GM20431 (cell line): ENCODE measurements around the gene CCT3.

ENCODE experiments used
- in situ Hi-C: fragments of 300-500 bp; cut with MseI, MboI; formaldehyde crosslinking; loops from one replicate; pipeline ENCODE4 v1.15.0; 2020; ENCODE audit warnings: low sequenced_read_pairs; ENCODE audit not compliant: unreplicated experiment

CCT3 gene

DNA sequence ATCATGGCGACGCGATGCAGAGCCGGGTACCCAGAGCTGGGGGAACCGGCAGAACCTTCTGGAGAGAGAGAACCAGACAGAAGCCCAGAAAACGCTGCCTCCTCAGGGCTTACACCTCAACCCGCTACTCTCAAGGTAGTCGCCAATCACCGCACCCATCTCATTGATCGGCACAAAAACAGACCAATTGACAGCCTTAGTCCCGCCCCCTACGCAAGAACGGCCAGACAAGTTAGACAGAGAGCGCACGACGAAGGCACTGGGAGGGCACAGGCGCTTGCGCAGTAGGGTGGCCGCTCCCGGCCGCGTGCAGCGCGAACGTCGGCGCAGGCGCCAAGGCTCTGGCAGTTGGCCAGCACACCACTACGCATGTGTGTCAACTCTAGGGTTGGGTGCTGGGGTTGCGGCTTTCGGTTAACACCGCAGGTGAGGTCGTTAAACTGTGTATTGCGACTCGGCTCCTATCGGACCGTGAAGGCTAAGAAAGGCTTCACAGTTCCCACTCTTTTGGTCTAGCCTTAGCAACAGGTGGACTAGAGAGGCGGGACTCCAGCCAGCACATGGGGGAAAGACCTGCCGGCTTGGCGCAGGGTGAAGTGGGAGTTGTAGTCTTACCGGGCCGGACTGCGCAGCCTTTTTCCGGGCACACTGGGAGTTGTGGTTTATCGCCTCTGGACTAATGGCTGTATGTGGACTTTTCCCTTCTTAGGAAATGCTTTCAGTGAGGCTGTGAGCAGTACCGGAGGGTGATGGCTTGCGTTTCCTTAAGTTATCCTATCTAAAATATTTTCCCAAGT is at the start of gene CCT3, which contains the start of gene TSACC:
Gene CCT3, minus strand, starts transcription at position 113 of the 797 bp plus-strand sequence. Its CDS starts 108 bp downstream, at position 5.
Gene TSACC, plus strand, starts transcription at position 347 of the 797 bp plus-strand sequence. CDS start 1,232 bp downstream, outside the sequence.
- in situ Hi-C loops = no loop called here

DNA sequence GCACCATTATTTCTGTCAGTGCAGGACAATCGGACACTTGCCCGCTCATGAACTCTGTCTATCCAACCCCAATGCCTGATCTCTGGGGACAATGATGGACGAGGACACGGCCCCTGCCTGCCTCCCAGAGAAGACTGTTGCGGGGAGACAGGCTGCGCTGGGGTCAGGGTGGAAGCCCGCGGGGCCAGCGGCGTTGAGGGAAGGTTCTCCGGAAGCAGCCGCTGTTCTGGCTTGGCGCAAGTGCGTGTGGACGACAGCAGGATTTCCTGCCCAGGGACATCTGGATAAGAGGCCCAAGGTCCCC is 49.7 kb upstream of the CCT3 start:
- in situ Hi-C loops = loop anchor here (5.0 kb wide), 1 partner anchor 54 kb away; no protein-coding TSS in a partner anchor

DNA sequence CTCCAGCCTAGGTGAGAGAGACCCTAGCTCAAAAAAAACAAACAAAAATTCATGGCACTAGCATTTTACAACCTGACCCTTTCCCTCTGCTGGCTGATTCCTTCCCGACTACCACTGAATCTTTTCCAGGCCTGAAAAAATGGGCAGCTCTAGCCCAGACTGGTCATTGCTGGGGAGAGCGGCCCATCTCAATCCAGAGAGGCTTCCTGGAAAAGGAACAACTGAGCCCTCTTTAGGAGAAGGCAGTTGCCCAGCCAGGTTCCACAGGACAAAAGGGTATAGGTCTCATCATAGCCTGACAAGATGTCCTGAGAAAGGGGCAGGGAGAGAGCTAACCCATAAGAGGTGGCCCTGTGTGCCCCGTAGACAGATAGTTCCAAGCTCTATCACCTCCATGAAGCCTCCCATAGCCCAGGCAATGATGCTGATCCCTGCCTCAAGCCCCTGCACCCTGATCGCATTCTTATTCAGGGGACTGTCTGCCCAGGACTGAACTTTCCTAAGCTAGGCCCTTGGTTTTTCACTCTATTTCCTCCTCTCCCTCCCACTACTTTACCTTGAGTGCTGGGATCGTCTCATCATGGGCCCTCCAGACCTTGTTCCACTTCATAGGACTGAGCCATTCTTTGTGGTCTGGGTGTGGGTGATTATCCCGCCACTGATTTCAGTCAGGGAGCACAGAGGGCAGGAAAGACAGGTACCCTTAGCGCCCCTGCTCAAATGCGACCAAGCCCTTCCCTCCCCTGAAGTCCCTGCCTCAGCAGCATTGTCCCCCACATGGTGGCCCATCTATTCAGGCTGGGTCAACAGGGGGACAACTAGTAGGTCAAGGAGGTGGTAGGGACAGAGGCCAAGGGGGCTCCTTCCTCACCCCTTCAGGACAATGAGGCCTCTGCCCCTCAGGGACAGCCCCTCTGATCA is 49.1 kb upstream of the CCT3 start:
- in situ Hi-C loops = loop anchor here (5.0 kb wide), 1 partner anchor 55 kb away; no protein-coding TSS in a partner anchor

DNA sequence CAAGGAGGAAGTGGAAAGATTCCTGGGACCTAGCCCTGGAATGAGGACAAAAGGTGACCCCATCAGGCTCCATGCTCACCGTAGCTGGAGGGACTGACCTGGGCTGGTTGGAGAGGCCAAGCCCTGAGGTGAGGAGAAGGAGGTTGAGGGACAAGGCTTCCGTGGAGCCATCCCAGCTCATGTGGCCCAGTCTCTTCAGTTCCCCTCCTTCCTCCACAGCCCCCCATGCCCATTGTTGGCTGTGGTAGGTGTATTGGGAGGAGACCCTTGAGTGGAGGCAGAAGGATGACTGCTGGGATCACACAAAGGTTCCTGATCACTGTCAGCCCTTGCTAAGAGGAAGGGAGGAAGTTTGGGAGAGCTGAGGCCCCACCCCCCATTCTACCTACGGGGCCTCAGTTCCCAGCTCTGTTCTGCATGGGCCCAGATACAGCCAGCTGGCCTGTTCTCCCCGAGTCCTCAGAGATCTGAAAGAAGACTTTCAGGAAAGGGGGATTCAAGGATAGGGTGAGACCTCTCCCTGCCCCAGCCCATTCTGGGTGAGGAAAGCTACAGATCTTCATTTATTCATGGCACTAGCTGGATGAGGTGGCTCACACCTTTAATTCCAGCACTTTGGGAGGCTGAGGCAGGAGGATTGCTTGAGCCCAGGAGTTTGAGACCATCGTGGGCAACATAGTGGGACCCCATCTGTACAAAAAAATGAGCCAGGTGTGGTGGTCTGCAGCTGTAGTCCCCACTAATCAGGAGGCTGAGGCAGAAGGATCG is 48.2 kb upstream of the CCT3 start:
- in situ Hi-C loops = loop anchor here (5.0 kb wide), 1 partner anchor 56 kb away; no protein-coding TSS in a partner anchor

DNA sequence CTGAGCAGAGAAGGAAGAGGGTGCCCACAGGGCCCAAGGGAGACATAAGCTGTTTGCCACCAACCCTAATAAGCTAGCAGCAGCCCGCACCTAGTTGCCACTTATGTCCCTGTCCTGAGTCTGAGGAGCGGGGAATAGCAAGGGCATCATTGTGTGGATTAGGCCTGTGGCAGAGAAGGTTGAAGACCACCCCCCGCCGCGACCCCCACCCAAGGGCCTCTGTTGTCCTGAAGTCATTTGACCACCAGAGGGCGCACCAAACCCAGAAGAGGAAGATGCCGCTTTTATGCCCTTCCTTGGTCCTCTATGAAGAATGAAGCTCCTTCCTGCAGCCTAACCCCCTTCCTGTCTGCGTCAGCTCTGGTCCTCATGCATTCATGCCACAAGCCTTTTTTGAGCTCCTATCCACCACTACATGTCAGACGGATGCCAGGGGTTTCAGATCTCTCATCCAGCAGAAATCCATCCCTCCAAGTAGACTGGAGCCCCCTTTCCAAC is 47.5 kb upstream of the CCT3 start:
- in situ Hi-C loops = loop anchor here (5.0 kb wide), 1 partner anchor 57 kb away; no protein-coding TSS in a partner anchor

DNA sequence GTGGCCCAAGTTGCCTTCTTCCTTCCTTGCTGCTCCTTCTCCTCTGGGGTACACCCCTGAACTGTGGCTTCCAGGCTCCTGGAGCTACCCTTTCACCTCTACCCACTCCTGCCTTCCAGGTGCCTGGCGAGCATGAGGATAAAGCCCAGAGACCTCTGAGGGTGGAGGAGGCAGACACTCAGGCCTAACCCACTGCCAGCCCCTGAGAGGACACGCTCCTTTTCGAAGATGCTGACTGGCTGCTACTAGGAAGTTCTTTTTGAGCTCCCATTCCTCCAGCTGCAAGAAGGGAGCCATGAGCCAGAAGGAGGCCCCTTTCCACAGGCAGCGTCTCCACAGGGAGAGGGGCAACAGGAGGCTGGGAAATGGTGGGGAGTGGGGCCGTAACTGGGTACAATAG is 46.6 kb upstream of the CCT3 start:
- in situ Hi-C loops = loop anchor here (5.0 kb wide), 1 partner anchor 58 kb away; no protein-coding TSS in a partner anchor

DNA sequence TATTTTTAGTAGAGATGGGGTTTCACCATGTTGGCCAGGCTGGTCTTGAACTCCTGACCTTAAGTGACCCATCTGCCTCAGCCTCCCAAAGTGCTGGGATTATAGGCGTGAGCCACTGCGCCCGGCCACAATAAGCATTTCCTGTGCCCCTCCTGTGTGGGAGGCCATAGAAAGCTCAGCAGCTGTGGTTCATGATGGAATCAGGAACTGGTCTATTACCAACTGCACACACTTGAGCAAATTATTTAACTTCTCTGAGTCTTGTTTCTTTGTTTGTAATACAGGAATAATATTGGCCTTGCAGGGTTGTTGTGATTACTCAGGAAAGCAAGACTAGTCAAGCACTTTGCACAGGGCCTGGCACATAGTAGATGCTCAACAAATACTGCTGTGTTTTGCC is 45.9 kb upstream of the CCT3 start:
- in situ Hi-C loops = no loop called here

DNA sequence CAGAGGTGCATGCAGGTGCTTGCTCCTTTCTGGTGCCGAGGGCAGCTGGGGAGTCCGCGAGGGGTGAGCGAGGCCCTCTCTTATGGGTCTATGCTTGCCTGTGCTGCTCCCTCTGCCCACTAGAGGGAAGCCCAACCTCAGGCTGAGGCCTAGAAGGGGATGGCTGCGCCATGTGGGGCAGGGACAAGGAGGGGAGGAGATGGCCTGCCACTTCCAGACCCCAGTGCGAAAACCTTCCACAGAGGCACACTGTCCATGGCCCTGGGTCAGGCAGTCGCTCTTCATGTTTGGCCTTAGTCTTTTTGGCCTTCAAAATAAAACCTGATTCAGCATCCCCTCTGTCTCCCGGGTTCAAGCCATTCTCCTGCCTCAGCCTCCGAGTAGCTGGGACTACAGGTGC is 44.9 kb upstream of the CCT3 start:
- in situ Hi-C loops = no loop called here

DNA sequence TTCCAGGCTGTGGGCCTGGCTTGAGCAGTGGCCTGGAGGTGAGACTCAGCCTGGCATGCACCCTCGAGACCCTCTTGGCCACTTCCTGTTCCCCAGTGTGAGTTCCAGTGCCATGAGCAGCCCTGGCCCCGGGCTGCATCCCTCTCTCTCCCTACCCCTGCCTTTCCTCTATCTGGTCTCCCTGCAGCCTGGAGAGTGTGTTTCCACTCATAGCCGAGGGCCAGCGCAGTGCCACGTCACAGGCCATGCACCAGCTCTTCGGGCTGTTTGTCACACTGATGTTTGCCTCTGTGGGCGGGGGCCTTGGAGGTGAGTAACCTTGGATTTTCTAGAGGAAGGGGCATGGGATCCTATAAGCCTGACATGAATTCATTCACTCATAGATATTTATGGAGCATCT is 44.5 kb upstream of the CCT3 start:
- in situ Hi-C loops = no loop called here

DNA sequence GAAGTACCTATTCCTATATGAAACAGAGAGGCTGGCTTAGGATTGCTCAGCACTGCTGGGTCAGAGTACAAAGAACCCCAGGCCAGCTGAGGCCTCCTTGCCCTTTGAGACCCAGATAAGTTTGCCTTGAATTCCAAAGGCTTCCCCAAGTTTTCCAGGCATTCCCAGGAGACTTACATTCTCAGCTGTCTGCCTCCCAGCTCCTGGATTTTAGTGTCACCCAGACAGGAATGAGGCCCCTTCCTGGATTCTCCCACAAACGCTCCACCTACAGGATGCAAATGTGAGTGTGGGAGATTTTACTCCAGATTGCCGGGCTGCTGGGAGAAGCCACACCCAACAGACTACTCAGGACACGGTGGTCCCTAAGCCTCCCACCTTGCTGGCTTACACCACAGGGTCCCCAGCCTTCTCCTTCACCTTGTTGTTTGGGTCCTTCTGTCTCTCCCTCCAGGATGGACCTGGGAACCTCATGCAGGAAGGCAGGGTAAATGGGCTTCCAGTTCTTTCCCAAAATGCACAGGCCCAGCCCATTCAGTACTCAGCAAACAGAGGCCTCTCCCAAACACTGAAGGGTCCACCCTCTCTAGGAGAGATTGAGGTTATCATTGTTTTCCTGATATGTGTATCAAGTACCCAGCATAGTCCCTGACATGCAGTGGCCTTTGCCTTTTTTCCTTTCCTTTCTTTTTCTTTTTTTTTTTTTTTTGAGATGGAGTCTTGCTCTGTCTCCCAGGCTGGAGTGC is 41.5 kb upstream of the CCT3 start:
- in situ Hi-C loops = no loop called here

DNA sequence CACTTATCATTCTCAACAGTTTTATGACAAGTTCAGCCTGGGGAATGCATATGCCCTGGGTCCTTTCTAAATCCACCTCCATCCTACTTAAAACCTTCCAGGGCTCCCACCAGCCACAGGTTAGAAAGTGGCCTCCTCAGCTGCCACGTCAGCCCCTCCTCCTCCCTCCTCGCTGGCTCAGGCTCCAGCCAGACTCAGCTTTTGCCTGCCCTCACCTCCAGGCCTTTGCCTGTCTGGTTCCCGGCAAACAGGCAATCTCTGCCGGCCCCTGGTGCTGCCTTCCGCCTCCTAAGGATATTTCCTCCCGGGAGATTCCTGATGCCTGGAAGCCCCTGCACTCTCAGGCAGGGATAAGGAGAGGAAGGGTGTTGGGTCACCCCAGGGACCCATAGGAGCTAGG is 40.5 kb upstream of the CCT3 start:
- in situ Hi-C loops = no loop called here

DNA sequence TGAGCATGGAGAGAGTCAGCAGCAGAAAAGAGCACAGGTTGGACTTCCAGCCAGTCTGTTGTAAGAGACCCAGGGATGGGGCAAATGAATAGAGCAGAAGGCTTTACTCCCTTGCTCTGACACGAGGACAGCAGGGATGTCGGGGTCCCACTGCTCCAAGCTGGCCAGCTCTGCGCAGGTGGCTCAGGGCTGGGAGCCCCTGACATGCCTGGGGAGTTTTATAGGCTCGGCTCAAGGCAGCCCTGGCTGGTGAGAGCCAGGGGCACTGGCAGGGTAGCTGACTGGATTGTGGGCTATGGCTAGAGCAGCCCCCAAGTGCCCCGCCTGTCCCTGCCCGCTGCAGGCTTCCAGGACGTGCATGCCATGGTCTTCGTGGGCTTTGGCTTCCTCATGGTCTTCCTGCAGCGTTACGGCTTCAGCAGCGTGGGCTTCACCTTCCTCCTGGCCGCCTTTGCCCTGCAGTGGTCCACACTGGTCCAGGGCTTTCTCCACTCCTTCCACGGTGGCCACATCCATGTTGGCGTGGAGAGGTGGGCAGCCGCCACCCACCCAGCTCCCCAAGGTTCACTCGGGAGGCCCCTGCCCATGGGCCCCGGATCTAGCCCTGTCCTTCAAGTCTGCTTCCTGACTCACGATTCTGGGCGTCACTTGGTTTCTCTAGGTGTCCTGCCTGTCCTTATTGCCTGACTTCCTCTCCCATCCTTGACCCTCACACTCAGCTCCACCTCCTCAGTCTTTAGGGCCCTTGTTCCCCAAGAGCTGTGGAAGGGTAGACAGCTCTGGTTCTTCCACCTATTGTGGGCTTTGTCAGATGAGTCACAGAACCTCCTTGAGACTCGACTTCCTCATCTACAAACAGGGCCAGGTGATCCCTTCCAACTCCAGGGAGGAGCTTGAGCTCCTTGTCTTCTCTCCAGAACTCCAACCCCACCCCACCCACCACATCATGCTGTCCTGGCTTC is 39.1 kb upstream of the CCT3 start:
- in situ Hi-C loops = no loop called here

DNA sequence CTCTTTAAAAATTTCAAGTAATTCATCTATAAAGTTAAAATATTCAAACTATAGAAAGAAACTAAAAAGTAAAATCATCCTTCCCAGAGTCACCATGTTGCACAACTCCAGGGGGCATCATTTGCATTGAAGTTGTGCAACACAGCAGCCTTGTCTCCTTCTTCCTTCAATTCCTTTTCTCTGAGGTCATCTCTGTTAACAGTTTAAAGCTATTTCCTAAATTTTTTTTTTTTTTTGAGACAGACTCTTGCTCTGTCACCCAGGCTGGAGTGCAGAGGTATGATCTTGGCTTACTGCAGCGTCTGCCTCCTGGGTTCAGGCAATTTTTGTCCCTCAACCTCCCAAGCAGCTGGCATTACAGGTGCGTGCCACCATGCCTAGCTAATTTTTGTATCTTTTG is 38.1 kb upstream of the CCT3 start:
- in situ Hi-C loops = no loop called here

DNA sequence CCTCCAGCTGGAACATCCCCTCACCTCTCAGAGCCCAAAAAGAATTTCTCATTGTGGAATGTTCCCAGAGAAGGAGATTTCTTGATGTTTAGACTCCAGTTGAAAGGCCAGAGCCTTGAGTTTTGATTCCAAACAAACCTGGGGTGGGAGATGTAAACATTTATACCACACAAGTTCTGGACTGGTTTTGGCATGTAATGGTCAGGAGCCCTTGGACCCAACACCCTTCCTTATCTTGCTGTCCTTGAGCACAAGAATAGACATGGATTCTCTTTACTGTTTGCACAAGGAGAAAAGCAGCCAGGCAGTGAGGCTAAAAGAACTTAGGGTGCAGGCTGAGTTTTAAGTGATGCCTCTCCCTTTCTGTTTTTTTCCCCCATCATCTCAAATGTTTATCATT is 35.5 kb upstream of the CCT3 start:
- in situ Hi-C loops = no loop called here

DNA sequence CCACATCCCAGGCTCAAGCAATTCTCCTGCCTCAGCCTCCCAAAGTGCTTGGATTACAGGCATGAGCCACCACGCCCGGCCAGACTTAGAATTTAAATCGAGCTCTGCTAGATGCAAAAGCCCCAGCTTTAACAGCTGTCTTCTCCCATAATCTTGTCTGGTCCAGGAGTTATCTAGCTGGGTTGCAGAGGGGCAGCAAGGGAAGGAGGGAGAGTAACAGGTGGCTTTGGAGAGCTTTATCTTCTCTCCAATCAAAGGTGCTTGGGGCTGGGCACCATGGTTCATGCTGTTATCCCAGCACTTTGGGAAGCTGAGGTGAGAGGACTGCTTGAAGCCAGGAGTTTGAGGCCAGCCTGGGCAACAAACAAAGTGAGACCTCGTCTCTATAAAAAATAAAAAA is 34.8 kb upstream of the CCT3 start:
- in situ Hi-C loops = no loop called here

DNA sequence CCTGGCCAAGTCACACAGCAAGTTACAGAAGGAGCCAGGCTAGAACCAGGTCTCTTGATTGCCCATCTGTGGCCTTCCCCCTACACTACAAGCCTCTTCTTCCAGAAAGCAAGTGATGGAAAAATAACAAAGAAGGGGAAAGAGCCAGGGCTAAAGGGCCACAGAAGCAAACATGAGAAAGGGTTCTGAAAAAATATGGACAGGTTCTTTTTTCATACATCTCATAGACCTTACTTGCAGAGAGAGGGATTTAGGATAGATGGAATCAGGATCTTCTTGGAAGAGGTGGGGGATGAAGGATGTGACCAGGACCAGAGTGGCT is 34.1 kb upstream of the CCT3 start:
- in situ Hi-C loops = no loop called here

DNA sequence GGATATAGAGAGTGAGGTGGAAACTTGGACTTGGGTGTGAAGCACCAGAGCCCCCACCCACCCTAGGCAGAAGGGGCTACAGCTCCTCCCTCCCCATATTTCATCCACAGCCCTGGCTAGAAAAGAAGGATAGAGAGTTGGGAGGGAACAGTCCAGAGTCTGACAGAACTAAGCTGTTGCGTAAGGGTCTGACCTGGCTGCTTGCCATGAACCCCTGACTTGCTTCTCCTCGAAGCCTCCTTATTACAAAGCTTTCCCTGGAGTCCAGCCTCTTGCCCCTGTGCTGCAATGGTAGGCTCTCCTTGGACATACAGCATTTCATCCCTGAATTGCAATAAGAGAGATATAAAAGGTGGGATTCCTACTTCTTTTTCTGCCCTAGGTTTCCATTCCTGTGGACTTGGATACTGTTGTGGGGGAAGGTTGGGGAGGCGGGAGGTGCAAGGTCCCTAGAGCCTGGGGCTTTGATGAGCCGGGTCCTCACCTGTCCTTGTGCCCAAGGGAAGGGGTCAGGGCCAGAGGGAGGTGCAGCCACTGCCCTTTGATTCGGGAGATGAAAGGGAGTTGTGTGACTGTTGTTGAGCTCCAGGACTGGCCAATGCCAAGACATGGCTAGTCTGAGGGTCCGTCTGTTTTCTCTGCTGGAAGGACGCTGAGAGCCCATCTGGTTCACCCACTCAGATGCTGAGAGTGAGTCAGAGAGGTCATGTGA is 33.6 kb upstream of the CCT3 start:
- in situ Hi-C loops = no loop called here
